WERI-Rb-1 (cell line): Measurements from ENCODE around the gene G3BP1.

ENCODE experiments used
- DNase-seq: peaks from one replicate; pipeline ENCODE4 v3.0.0-alpha.2; 2020
- H3K27ac ChIP-seq: fragments of 250-450 bp; sonication (Bioruptor Pico); 2 replicates; pipeline ENCODE4 v1.5.1; 2020; ENCODE audit warnings: mild to moderate bottlenecking, moderate library complexity
- H3K27me3 ChIP-seq: fragments of 250-450 bp; sonication (Bioruptor Pico); 2 replicates; pipeline ENCODE4 v1.5.1; 2021; ENCODE audit warnings: mild to moderate bottlenecking, low read depth, moderate library complexity; ENCODE audit not compliant: insufficient read depth, severe bottlenecking
- H3K36me3 ChIP-seq: fragments of 250-450 bp; sonication (Bioruptor Pico); 2 replicates; pipeline ENCODE4 v1.5.1; 2020; ENCODE audit warnings: mild to moderate bottlenecking, moderate library complexity
- H3K4me3 ChIP-seq: 2 replicates; pipeline ENCODE4 v1.5.1; 2011; ENCODE audit warnings: low read depth, mild to moderate bottlenecking, control low read depth, low read length
- H3K9me3 ChIP-seq: fragments of 250-450 bp; sonication (Bioruptor Pico); 2 replicates; pipeline ENCODE4 v1.5.1; 2021; ENCODE audit warnings: mild to moderate bottlenecking, moderate library complexity; ENCODE audit not compliant: severe bottlenecking
- TF ChIP-seq, protein P1 (sequence below): IDR thresholded peaks from 2 replicates; pipeline ENCODE4 v1.5.1; 2011; ENCODE audit warnings: low read depth, mild to moderate bottlenecking, control low read depth, inconsistent platforms, low read length

G3BP1 gene

DNA sequence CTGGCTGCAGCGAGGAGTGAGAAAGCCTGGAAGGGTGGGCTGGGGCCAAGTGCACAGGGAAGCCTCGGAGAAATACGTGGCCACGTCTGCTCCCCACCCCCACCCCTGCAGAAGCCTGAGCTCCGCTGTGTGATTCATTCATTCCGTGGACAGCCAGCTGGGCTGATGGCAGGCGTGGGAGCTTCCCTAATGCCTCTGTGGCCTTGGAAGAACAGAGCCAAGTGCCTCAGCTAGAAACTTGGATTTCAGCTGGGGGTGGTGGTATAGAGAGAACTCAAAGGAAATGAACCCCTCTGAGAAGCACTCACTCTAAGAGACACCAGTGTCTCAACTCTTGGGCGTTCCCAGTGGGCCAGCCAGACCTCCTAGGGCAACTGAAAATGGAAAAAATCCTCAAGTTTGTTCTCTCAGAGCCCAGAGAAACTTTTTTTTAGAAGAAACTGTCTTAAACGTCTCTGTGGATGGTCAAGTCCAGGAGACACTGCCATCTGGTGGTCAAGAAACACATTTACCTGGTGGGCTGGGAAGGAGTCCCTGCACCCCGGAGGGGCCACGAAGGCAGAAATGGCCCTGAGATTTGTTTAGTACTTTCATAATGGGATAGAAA lies 31.3 kb upstream of the G3BP1 start:
- H3K4me3 ChIP-seq = no peak overlapping the region

DNA sequence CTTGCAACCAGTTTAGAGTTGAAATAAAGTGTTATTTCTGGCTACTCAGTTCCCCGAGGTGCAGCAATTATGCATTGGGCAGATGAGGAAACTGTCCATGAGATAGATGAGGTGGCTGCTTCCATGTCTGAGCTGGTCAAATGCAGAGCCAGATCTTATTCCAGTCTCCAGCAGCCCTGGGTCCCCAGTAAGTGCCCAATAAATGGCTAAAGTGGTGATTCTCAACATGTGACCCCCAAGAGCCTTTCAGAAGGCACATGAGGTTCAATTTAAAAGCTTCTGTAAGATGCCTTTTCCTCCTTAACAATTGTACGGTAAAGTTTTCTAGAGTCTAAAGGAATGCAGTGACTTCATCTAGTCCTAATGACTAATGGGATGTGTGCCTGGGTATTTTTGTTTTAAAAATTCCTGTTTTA lies 30.8 kb upstream of the G3BP1 start:
- DNase-seq = no peak
- H3K36me3 ChIP-seq = peaks cover 10% of the 10 kb centered on the region; the same call in 1 of the 2 replicates
- H3K4me3 ChIP-seq = no peak overlapping the region

More for the DNA sequence above, 31.3 kb upstream of the G3BP1 start:
- no peaks in the 10 kb centered on the region for H3K9me3 ChIP-seq
- TF ChIP-seq, protein P1, sequence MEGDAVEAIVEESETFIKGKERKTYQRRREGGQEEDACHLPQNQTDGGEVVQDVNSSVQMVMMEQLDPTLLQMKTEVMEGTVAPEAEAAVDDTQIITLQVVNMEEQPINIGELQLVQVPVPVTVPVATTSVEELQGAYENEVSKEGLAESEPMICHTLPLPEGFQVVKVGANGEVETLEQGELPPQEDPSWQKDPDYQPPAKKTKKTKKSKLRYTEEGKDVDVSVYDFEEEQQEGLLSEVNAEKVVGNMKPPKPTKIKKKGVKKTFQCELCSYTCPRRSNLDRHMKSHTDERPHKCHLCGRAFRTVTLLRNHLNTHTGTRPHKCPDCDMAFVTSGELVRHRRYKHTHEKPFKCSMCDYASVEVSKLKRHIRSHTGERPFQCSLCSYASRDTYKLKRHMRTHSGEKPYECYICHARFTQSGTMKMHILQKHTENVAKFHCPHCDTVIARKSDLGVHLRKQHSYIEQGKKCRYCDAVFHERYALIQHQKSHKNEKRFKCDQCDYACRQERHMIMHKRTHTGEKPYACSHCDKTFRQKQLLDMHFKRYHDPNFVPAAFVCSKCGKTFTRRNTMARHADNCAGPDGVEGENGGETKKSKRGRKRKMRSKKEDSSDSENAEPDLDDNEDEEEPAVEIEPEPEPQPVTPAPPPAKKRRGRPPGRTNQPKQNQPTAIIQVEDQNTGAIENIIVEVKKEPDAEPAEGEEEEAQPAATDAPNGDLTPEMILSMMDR = peak; percentile 64
- H3K27ac ChIP-seq = no peak overlapping the region
- H3K27me3 ChIP-seq = no peaks in the 10 kb centered on the region
- peaks cover 7% of the 10 kb centered on the region; the same call in 1 of the 2 replicates for H3K36me3 ChIP-seq
- peak; percentile 43 for DNase-seq

DNA sequence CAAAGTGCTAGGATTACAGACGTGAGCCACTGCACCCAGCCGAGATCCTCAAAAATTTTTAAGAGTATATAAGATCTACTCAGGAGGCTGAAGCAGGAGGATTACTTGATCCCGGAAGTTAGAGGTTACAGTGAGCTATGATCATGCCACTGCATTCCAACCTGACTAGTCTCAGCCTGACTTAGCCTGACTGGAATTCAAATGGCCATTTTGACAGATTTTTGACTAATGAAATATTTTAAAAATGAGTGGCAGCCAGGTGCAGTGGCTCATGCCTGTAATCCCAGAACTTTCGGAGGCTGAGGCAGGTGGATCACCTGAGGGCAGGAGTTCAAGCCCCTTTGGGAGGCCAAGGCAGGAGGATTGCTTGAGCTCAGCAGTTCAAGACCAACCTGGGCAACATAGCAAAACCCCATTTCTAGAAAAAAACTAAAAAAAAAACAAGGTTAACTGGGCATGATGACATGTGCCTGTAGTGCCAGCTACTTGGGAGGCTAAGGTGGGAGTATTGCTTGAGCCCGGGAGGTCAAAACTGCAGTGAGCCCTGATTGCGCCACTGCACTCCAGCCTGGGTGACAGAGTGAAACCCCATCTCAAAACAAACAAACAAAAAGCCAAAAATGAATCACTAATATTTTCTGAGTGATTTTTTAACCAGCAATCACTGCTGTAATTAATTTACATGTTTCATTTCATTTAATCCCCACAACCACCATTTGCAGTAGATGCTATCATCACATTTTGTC lies 29.9 kb upstream of the G3BP1 start:
- TF ChIP-seq, protein P1 = no peak
- no peaks in the 10 kb centered on the region for H3K9me3 ChIP-seq
- H3K27ac ChIP-seq = no peak overlapping the region
- H3K36me3 ChIP-seq = peaks cover 10% of the 10 kb centered on the region; the same call in 1 of the 2 replicates
- no peaks in the 10 kb centered on the region for H3K27me3 ChIP-seq
- DNase-seq = no peak
- H3K4me3 ChIP-seq = no peak overlapping the region

More for the DNA sequence above, 30.8 kb upstream of the G3BP1 start:
- TF ChIP-seq, protein P1 = no peak
- no peaks in the 10 kb centered on the region for H3K9me3 ChIP-seq
- no peaks in the 10 kb centered on the region for H3K27me3 ChIP-seq
- H3K27ac ChIP-seq = no peak overlapping the region

DNA sequence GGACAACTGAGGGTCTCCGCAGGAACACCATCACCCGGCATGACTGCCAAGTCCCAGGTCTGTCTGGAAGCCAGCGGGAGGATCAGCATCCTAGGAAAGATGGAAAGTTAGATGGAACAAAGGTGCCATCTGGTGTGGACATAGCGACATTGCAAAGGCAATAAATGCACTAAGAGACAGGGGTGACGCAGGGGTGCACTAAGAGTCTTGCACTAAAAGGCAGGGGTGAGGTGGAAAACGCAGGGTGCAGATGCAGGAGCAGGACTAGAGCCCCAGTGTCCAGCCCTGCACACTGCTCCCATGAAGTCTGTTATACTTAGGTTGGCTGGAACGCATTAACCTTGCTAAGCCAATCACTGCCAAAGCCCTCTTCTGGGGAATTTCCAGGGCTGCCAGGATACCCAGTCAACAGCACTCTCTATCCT lies 28.9 kb upstream of the G3BP1 start:
- H3K36me3 ChIP-seq = peaks cover 10% of the 10 kb centered on the region; the same call in 1 of the 2 replicates
- H3K27me3 ChIP-seq = no peaks in the 10 kb centered on the region
- no peak overlapping the region for H3K4me3 ChIP-seq
- TF ChIP-seq, protein P1 = peak; percentile 82
- DNase-seq = peak; percentile 52
- H3K27ac ChIP-seq = no peak overlapping the region
- H3K9me3 ChIP-seq = no peaks in the 10 kb centered on the region

DNA sequence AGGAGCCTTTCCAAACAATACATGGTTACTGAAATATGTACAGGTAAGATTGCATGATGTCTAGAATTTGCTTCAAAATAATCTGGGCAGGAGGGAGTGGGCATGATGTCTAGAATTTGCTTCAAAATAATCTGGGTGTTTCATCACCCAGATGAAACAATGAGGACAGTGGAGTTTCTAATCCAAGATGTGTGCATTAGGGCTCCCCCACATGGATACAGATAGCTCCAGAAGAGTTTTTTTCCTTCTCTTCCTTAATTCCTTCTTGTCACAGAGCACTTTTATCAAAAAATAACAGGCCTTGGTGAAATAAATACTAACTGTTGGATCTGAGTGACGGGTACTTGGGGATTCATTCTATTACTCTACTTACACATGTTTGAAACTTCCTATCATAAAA lies 28.2 kb upstream of the G3BP1 start:
- H3K36me3 ChIP-seq = peaks cover 10% of the 10 kb centered on the region; the same call in 1 of the 2 replicates
- no peak overlapping the region for H3K4me3 ChIP-seq
- H3K27me3 ChIP-seq = no peaks in the 10 kb centered on the region
- TF ChIP-seq, protein P1 = no peak
- H3K9me3 ChIP-seq = no peaks in the 10 kb centered on the region
- DNase-seq = no peak
- no peak overlapping the region for H3K27ac ChIP-seq
